ENCODE data around the gene ZNF629. TPM values are rescaled to one million over a fixed set of nuclear protein-coding genes. Genes with fewer than 3 reads are reported as not detected.

Gene ZNF629
- total and polyA plus RNA-seq, 2 of the 4 experiments (the other 2 are of a cell fraction), result 7.3 to 9.1 TPM

DNA sequence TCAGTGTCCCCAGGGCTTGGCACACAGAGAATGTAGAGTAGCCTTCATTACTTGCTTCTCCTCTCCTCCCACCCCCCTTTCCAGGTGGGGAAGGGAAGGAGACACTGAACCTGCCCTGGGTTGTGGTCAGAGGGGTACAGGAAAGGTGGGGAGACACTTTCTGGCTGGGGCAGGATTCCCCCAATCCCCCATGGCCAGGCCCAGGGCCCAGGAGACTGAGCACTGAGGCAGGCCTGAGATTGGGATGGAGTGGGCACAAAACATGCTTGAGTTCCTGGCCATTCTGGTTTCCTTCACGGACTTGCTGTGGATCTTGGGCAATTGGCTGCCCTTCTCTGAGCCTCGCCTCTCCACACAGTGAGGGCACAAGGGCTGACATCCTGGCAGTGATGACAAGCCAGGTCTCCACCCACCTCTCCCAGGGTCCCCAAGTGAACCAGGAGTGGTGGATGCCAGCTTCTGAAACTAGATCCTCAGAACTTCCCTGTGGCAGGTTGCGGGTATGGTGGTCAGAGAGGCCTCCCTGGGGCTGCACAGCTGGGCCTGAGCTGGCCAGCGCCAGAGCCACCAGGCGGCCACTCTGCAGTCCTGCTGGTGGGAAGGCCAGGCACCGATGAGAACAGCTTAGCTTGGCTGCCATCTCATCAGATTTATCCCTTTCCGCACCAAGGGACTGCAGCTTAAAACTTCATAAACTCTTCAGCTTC, 9.3 kb downstream of the ZNF629 start:
- Histone ChIP-seq H3K14ac (replicated peaks; ENCODE audit: low read depth, low read length) (no peak overlapping the region), H3K4me1 (ENCODE audit: control insufficient read depth, insufficient read depth, low read length) (peaks cover 13% of the 10 kb centered on the region), H3K9me1 (ENCODE audit: insufficient read depth, low read length) (peaks cover 32% of the 10 kb centered on the region; the same call in 1 of the 2 replicates), H3K27me3 (ENCODE audit: control insufficient read depth, insufficient read depth, low read length) (no peaks in the 10 kb centered on the region), H2BK5ac (ENCODE audit: low read depth, low read length, poor library complexity, severe bottlenecking) (no peak overlapping the region), H4K5ac (ENCODE audit: low read depth, low read length) (no peak overlapping the region), H2BK120ac (ENCODE audit: low read depth, low read length) (no peak overlapping the region), H3K79me1 (ENCODE audit: low read depth in 1 of 2, low read length in 2 of 2) (peaks cover 15 to 71% of the 10 kb centered on the region in 2 experiments), H2AFZ (replicated peaks; ENCODE audit: low read length, poor library complexity) (no peak overlapping the region), H4K8ac (ENCODE audit: low read depth in 2 of 2, low read length in 2 of 2) (peak overlapping the region in 1 of 2 experiments; percentile 16; a peak in 1 of 4 replicates), H3K23ac (ENCODE audit: low read depth, low read length) (no peak overlapping the region), H3K4ac (ENCODE audit: low read depth, low read length) (no peak overlapping the region; the same call in 1 of the 2 replicates), H3K18ac (ENCODE audit: low read depth, low read length) (no peak overlapping the region), H2BK15ac (ENCODE audit: low read depth, low read length) (no peak overlapping the region), H3K9me3 (ENCODE audit: control insufficient read depth, insufficient read depth, low read length) (no peaks in the 10 kb centered on the region), H2AK9ac (replicated peaks; ENCODE audit: low read depth, low read length, poor library complexity) (peak overlapping the region; percentile 71), H3K36me3 (ENCODE audit: control insufficient read depth, insufficient read depth, low read length) (peaks cover 39% of the 10 kb centered on the region), H2BK20ac (ENCODE audit: low read depth, low read length) (no peak overlapping the region), H3K4me3 (ENCODE audit: insufficient read depth, low read depth, low read length) (no peak overlapping the region), H2AK5ac (ENCODE audit: low read depth, low read length) (no peak overlapping the region), H4K91ac (ENCODE audit: insufficient read depth, low read depth, low read length) (0 out of 2 replicates have a peak overlapping the region, but pooled peaks have one; percentile 10), H3K27ac (ENCODE audit: insufficient read depth, low read length) (no peak overlapping the region), H4K20me1 (ENCODE audit: insufficient read depth, low read length) (no peaks in the 10 kb centered on the region; the same call in 1 of the 2 replicates), H3K9ac (ENCODE audit: low read depth, low read length) (no peak overlapping the region), H3K56ac (ENCODE audit: extremely low read depth, insufficient read depth, low read length) (no peak overlapping the region), H3K4me2 (ENCODE audit: low read depth, low read length) (no peak overlapping the region)
- in situ Hi-C loops (cut with MboI; ENCODE audit: low sequenced_read_pairs), result no loop called here
- intact Hi-C loops (cut with micrococcal nuclease), result no loop called here
- no TSS peak for BruUV-seq (replicated peaks)
- no peak for TF ChIP-seq USF2 (IDR thresholded peaks at IDR 0.05; ENCODE audit: low read depth, low read length)
- no peak for TF ChIP-seq POLR2A (IDR thresholded peaks at IDR 0.05; ENCODE audit: low read depth, low read length)
- no peak for TF ChIP-seq ELK1 (IDR thresholded peaks at IDR 0.05; ENCODE audit: borderline replicate concordance, low read depth, low read length)
- no peak for TF ChIP-seq SMC3 (IDR thresholded peaks at IDR 0.05; ENCODE audit: low read depth, low read length)
- TF ChIP-seq RFX5 (IDR thresholded peaks at IDR 0.05; ENCODE audit: low read depth, low read length), result no peak
- no peak for TF ChIP-seq FOS (IDR thresholded peaks at IDR 0.05; ENCODE audit: low read depth, low read length)
- TF ChIP-seq CTCF (conservative IDR thresholded peaks at IDR 0.05; ENCODE audit: low read depth, low read length), result no peak
- DNase-seq (no peak), ATAC-seq (ENCODE audit: low read depth) (no peak)
- ChIA-PET POLR2A (ENCODE audit: unreplicated experiment) (no interaction called here), CTCF (interaction anchor here (1.3 kb wide), 1 partner anchor 36 kb away, joined by 4 read pairs; no protein-coding TSS in a partner anchor)
- WGBS, 2 experiments (ENCODE audit: extremely low coverage in 2 of 2, insufficient read length in 1 of 2), result 100% methylated on average over 2 of the region's 7 CpGs; no CpG with 5 or more reads in 1 of the 2 experiments
- dilution Hi-C loops (cut with HindIII; ENCODE audit: low sequenced_read_pairs, unreplicated experiment), result no loop called here

All from IMR-90 (cell line).